HL-60/S4 (cell line): Measurements from ENCODE around the gene VWCE.

ENCODE experiments used
- in situ Hi-C: fragments of 300-500 bp; cut with MboI; formaldehyde crosslinking; loops from 2 replicates; pipeline ENCODE4 v1.14.3; 2022; ENCODE audit warnings: low sequenced_read_pairs

Gene VWCE

DNA sequence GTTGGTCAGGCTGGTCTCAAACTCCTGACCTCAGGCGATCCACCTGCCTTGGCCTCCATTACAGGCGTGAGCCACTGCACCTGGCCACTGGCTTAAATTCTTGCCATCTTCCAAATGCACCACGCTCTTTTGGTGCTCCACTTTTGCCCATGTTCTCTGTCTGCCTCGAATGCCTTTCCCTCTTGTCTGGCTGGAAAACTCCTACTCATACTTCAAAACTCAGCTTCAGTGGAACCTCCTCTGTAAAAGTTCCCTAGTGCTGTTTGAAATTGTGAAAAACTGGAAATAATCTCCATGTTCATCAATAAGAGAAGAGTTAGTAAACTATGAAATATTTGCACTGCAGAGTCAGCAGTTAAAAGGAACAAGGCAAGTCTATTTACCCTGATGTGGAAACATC is 11.5 kb downstream of the VWCE start:
- in situ Hi-C loops, result no loop called here

DNA sequence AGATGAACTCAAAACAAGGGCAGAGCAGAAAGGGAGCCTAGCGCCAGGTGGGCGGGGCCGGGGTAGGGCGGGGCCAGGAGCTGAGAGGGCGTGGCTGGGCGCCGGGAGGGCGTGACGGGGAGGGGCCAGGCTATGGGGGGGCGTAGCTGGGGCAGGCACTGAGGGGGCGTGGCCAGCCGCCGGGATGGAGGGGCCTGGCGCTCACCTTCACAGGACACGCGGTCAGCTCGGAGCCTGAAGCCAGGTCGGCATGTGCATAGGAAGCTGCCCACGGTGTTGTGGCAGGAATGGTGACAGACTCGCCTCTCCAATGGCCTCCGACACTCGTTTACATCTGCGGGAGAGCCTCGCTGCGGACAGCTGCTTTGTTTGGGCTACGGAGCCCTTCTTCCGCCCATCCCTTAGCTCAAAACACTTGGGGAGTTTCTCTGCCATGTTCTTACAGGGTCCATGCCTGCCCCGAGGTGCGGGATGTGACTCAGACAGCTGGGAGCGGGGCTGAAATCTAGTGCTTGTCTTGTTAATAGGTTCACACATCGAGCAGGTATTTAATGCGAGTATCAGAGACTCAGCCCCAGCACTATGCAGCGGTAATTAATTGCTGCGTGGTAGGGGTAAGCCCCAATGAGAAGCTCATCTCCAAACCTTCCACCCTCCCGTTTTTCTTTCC is 13.4 kb downstream of the VWCE start:
- in situ Hi-C loops, result no loop called here

DNA sequence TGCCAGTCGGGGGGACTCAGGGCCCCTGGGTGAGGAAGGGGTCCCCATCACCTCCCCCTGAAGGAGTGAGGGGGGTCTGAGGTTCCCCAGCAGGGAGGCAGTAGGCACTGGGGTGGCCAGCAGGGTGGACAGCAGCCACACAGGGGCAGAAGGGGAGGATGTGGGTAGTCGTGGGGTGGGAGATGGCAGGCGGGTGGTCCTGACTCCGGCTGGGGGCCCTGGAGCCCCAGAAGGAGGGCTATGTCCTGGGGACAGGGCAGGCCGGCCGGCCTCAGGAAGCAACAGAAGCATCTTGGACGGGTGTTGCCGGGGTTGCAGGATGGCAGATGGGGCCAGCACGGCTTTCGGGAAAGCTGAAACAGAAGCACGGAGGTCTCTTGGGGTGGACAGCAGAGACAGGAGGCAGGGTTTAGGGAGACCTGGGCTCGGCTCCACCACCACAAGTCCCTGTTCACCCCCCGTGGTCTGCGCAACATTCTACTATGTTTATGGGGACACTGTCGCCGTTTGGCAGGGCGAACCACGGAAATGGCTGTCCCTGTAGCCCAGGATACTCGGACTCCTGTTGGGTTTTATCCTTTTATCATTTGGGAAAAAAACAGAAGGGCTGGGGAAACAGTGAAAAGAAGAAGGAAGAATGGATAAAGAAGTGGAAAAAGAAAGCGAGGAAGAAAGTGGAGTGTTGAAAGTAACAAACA is 14.1 kb downstream of the VWCE start:
- in situ Hi-C loops, result no loop called here

DNA sequence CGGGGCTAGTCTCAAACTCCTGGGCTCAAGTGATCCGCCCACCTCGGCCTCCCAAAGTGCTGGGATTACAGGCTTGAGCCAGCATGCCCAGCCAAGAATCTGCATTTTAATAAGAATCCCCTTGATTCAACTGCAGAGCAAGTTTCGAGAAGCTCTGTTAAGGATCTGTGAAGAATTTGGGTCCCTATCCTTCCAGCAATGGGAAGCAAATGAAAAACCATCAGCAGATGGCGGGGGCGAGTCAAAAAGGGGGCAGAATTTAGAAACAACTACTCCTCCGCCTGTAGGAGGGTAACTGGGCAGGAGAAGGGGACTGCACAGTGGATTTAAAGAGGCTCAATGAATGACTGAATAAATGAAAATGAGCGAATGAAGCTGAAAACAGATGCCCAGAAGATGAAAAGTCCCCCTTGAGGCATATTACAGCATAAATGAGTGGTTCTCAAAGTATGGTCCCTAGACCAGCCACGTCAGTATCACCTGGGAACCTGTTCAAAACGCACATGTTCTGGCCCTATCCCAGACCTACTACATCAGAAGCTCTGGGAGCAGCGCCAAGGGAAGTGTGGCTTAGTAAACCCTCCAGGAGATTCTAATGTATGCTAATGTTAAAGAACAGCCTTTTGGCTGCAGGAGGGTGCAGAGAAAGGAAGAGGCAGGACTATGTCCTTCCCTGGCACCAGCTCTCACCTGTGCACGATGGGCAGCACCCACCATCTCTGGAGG is 15.0 kb downstream of the VWCE start:
- in situ Hi-C loops, result no loop called here

DNA sequence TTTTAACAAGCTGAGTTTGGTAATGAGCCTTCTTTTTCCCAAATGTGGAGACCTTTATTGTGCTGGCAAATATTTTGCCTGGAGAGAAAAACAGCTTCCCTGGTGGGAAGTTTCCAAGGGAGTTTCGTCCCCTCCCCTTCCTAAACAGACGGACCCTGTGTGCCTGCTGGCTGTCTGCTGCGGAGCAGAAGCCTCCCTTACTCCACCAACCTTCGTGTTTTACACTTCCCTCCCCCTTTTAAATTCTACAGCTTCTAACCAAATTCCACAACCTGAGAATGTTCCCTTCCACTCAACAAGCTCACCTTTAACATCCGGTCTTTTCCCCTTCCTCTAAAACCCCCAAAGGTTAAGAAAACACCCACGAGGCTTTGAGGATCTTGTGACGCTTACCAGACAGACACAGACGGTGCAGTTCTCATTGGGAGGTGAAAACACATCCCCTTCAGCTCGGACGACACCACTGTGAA is 17.1 kb downstream of the VWCE start:
- in situ Hi-C loops, result no loop called here

DNA sequence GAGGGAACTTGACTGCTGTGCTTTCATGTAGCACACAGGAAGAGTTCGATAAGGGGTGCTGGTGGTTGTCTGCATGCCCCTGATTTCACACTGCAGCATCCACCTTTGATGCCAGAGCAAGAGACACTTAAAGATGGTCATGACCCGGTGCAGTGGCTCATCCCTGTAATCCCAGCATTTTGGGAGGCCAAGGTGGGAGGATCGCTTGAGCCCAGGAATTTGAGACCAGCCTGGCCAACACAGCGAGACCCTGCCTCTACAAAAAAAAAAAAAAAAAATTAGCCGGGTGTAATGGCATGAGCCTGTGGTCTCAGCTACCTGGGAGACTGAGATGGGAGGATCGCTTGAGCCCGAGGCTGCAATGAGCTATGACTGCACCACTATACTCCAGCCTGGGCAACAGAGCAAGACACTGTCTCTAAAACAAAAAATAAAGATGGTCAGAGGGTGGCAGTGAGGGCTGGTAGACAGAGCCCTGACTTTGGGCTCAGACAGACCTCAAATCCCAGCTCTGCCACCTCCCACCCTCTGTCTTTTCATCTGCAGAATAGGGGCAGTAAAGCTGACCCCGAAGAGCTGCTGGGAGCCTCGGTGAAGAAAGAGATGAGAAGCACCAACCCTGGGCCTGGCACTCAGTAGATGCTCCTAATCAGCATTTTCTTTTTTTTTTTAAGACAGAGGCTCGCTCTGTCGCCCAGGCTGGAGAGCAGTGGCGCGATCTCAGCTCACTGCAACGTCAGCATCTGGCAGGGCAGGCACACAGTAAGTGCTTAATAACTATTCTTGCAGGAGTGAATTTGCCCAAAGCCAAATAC is 17.7 kb downstream of the VWCE start:
- in situ Hi-C loops, result no loop called here

DNA sequence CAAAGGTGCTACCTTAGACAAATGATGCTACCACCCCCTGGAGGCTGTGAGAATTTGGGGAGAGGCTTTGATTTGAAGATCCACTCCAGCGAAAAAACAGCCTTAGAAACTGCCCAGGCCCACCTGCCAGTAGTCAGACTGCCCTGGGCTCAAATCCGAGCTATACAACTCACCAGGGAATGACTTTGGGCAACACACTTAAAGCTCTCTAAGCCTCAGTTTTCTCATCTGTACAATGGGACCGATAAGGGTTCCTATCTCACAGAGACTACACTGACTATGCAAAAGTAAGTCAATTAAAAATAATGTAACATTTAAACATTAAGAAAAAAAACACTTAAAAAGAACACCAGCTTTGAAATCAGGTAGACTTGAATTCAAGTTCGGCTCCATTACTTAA is 19.9 kb downstream of the VWCE start:
- in situ Hi-C loops, result no loop called here

DNA sequence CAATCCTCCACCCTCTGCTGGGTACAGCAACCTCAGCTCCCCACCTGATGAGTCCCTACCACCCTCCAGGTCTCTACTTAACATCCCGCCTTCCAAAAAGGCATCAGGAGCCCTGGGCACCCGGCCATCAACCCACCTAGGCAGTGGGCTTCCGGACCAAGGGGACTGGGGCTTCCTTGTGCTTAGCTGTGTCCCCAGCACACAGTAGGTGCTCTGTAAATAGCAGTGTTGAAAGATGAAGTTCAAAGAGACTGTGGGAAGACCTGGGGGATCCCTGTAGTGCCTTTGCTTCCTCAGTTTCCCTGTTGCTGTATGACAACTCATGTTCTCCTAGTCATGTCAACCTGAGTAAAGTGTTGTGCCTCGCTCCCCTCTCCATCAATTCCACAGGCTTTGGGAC is 21.0 kb downstream of the VWCE start:
- in situ Hi-C loops, result no loop called here

DNA sequence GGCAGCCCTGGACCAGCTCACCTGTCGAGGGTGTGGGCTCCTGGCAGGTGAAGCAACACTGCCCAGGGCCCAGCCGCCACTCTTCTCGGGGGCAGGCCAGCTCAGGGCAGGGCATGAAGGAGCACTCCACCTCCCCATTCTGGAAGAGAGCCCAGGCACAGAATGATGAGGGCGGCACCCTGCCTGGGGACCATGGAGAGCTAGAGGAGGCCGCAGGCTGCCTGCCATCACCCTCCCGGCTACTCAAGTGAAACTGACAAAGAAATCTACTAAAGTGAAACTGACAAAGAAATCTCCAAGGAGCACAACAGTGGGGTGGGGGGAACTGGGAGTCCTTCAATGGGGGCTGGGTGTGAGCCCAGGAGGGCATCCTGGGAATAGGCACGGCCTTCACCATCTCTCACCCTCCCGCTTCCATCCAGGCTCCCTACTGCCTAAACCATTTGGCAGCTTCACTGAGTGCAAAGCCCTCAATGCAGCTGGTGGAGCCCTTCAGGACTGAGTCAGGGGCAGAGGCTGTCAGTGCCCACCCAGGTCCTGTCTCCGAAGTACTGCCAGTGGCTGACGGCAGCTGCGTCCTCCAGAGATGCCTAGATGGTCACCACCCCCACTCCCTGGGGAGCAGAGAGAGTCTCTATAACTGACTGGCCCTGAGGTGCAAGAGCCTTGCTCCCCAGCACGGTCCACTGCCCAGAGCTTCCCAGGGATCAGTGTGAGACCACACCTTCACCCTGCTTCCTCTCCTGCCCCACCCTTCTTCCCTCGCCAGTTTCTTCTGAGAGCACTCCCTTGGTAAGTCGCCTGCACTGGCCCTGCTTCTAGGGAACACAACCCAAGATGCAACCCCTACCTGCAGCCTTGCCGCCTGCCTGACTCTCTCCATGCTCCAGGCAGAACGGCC is 21.7 kb downstream of the VWCE start:
- in situ Hi-C loops, result no loop called here

DNA sequence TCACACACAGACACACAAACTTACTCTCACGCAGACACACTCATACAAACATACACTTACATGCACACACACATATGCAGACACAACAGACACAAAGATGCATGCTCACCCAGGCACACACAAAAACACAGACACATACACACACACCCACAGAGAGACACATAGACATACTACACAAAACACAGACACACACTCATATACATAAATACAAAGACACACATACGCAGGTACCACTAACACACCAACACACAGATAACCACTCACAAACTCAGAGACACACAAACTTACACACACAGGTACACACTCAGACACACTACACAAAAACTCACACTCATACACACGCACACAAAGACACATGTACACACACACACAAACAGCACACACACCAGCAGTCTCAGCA is 22.4 kb downstream of the VWCE start:
- in situ Hi-C loops, result no loop called here

DNA sequence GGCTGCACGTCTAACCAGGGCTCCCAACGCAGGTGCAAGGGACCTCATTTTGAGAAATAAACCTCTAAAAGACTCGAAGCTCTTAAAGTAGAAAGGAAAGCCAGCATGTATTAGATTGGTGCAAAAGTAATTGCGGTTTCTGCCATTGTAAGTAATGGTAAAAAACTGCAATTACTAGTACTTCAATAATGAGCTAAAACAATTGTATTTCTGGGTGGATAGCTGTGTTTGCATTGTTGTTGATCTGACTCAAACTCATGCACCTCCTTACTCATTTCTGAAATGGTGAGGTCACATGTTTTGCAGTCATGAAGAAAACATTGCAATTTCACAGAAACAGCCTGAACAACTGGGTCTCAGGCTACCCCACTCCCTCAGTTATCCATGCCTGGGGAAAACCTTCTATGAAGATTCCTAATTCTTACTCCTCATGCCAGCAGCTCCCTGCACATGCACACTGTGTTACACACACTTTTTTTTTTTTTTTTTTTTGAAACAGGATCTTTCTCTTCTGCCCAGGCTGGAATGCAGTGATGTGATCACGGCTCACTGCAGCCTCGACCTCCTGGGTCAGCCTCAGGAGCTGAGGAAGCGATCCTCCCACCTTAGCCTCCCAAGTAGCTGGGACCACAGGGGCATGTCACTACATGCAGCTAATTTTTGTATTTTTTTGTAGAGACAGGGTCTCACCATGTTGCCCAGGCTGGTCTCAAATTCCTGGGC is 24.6 kb downstream of the VWCE start:
- in situ Hi-C loops, result no loop called here

DNA sequence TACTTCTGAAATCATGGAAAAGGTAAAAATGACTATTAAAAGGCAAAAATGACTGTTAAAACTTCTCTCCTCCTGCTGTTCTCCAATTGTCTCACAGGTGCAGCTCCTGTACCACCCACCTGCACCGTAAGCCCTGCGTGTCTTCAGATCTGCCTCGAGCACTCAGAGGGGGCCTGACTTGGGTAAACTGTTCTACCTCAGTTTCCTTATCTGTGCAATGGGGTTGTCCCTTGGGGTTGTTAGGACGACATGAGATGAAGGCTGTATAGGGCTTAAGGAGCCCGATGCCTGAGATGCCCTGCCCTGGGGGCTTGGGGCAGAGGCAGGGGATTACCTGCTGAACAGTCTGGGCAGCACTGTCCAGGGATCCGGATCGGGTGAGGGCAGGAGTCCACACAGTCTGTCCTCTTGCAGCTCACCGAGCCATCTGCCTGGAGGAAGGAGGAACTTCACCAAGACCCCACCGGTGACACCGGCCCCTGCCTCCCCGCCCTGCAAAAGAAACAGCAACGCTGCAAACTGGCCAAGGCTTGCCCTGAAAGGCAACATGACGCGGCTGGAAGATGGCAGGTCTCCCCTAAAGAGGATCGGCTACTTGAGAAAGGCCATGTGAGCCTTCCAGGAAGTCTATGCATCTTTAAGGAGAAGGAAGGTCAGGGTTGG is 26.4 kb downstream of the VWCE start:
- in situ Hi-C loops, result no loop called here

DNA sequence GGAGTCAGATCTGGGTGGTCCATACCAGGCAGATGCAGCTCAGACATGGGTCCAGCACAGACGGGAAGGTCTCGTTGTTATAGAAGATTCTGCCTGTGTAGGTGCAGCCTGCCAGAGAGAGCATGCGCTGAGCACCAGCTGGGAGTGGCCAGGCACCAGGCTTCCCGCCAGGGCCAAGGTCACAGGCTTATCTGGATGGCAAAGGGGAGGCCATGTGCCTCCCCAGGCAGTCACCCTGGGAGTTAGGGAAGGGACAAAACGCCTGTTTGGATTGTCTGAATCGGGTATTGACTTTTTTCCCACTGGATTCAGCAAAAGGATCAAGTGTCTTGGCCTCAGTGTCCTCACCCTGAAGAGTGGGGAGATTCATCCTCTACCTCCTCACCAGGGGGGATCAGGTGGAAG is 27.7 kb downstream of the VWCE start:
- in situ Hi-C loops, result no loop called here

DNA sequence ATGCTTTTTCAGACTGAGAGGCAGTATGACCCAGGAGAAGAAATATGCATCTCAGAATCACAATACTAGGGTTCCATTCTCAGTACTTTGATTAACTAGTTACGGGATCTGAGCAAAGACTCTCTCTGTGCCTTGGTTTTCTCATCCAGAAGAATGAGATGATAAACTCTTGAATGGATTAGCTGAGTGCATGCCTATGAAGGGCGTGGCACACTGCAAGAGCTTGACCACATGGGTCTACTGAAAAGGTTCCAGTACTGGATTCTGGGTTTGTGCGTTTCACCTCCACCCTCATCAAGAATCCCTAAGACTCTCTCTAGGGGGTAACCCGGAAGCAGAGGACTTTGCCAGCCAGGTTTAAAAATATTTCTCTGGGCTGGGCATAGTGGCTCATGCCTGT is 28.5 kb downstream of the VWCE start:
- in situ Hi-C loops, result no loop called here

DNA sequence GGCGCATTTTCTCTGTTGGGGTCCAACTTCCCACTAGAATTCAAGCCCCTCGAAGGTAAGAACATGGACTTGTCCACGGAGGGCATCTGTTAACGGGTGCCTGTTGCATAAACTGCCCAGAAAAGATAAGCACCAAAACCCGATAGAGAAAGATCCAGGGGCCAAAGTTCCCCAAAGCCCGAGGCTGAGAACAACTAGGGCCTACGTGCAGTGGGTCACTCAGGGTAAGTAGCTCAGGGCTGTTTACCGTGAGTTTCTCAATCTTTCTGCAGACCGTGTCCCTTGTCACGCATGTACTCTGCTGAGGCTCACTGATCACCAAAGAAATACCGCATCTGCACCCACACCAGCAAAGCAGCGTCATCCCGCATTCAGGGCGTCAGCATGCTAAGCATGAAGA is 29.8 kb downstream of the VWCE start:
- in situ Hi-C loops, result no loop called here

DNA sequence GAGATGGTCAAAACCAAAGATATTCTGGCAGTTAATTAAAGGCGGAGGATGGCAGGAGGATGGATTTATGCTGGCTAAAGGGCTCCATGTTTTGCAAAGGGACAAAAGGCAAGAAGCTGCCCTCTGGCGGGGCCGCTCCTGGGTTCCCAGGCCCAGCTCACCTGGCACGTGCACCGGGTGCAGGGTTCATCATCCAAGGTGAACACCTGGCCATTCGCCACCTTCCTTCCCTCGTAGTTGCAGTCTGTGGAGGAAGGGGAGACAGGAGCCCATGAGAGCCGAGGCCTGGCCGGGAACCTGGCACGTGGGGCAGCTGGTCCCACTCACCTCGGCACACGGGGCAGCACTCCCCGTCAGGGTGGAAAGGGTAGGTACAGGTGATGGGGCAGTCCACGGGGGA is 30.3 kb downstream of the VWCE start:
- in situ Hi-C loops, result no loop called here

DNA sequence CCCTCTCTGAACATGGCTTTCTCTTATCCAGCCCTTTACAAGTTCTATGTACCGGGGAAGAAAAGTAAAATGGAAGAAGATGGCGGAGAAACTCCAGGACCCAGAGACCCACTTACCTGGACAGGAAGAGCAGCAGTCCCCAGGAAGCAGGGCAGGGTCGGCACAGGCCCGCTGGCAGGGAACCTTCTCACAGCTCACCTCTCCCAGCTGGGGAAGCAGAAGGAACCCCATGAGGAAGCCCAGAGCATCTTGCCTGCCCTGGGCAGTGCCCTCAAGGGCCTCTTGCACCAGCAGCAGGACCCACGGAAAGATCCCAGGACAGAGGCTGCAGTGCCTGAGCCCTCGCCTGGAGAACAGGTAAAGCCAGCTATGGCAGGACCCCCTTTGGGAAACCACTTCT is 30.7 kb downstream of the VWCE start:
- in situ Hi-C loops, result no loop called here

DNA sequence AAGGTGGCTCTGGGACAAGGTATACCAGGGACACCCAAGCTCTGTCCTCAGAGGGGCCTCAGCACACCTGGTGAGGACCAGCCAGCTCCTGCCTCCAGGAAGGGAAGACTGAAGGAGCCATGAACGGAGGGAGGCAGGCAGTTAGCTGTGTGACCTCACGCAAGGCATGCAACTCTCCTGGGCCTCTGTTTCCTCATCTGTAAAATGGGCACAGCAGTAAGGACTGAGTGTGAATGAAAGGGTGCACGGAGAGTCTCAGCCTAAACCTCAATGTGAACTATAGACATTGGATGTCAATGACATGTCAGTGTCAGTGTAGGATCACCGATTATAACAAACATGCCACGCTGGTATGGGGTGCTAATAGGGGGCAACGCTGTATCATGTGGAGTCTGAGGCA is 35.8 kb downstream of the VWCE start:
- in situ Hi-C loops, result no loop called here

DNA sequence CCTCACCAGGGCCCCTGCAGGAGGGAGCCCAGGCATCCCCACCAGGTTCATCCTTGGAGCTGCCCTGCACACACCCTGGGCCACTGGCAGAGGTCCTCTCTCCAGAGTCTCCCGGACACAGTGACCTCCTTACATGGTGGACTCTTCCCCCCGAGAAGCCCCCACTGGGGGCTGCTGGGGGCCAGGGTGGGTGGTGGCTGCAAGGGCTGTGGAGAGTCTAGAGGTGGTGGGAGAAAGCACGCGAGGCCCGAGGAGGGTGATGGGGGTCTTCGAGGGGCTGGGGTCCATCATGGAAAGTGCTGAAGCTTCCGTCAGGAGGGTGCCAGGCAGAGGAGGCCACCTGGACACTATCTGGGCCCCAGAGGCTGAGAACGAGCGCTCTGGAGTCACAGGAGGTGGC is 36.6 kb downstream of the VWCE start:
- in situ Hi-C loops, result no loop called here
